CD14-positive monocyte (primary cell): ENCODE measurements around the gene IGSF9B. TPM values are rescaled to one million over a fixed set of nuclear protein-coding genes. Genes with fewer than 3 reads are reported as not detected.

ENCODE experiments used
- DNase-seq, 3 donors: peaks; one replicate each; pipeline ENCODE4 v3.0.0-alpha.2; 2011 to 2022
- H2AFZ ChIP-seq: 2 replicates; pipeline ENCODE4 v1.6.0; 2012; ENCODE audit warnings: mild to moderate bottlenecking, low read depth, low read length, inconsistent platforms; ENCODE audit not compliant: insufficient read depth, poor library complexity, severe bottlenecking
- H3K27ac ChIP-seq, 2 donors: 1 replicate in 1 of 2; 2 replicates in 1 of 2; pipeline ENCODE4 v1.5.1; 2012 to 2013; ENCODE audit warnings: low read length in 2 of 2, control low read depth in 1 of 2, inconsistent platforms in 1 of 2, low read depth in 1 of 2, mild to moderate bottlenecking in 1 of 2
- H3K27me3 ChIP-seq, 2 donors: one replicate each; pipeline versions ENCODE4 v1.6.0 to v1.6.1; 2011 to 2013; ENCODE audit warnings: low read length in 2 of 2; ENCODE audit not compliant: control insufficient read depth in 2 of 2, insufficient read depth in 2 of 2
- H3K36me3 ChIP-seq, 2 donors: replicated peaks in 1 of 2; 1 replicate in 1 of 2; 2 replicates in 1 of 2; pipeline versions ENCODE4 v1.5.1 to v1.6.1; 2012 to 2013; ENCODE audit warnings: low read length in 2 of 2, control low read depth in 1 of 2, inconsistent platforms in 1 of 2, mild to moderate bottlenecking in 1 of 2; ENCODE audit not compliant: insufficient read depth in 2 of 2, control insufficient read depth in 1 of 2
- H3K4me1 ChIP-seq, 2 donors: 1 replicate in 1 of 2; 2 replicates in 1 of 2; pipeline versions ENCODE4 v1.5.1 to v1.6.1; 2012 to 2013; ENCODE audit warnings: low read length in 2 of 2, control low read depth in 1 of 2, inconsistent platforms in 1 of 2, mild to moderate bottlenecking in 1 of 2, moderate library complexity in 1 of 2; ENCODE audit not compliant: insufficient read depth in 2 of 2, control insufficient read depth in 1 of 2
- H3K4me2 ChIP-seq: replicated peaks from 2 replicates; pipeline ENCODE3; 2012; ENCODE audit warnings: low read length, moderate library complexity, mild to moderate bottlenecking; ENCODE audit not compliant: poor library complexity, severe bottlenecking; ENCODE audit errors: extremely low read depth
- H3K4me3 ChIP-seq, 3 experiments: fragments of 200-600 bp in 1 of 3; sonication (generic) in 1 of 3; replicated peaks in 1 of 3; 1 replicate in 2 of 3; 2 replicates in 1 of 3; pipeline ENCODE4 v1.5.1; 2011 to 2013; ENCODE audit warnings: low read length in 3 of 3, mild to moderate bottlenecking in 3 of 3, control low read depth in 2 of 3, low read depth in 2 of 3, inconsistent platforms in 1 of 3, moderate library complexity in 1 of 3
- H3K79me2 ChIP-seq: 2 replicates; pipeline ENCODE4 v1.6.0; 2012; ENCODE audit warnings: mild to moderate bottlenecking, control low read depth, inconsistent platforms, low read length, moderate library complexity; ENCODE audit not compliant: insufficient read depth
- H3K9ac ChIP-seq: 2 replicates; pipeline ENCODE4 v1.6.0; 2017; ENCODE audit warnings: low read length, mild to moderate bottlenecking; ENCODE audit not compliant: insufficient read depth, poor library complexity, severe bottlenecking
- H3K9me3 ChIP-seq, 2 donors: replicated peaks in 1 of 2; 1 replicate in 1 of 2; 2 replicates in 1 of 2; pipeline versions ENCODE4 v1.5.1 to v1.6.1; 2012 to 2013; ENCODE audit warnings: low read length in 2 of 2, control low read depth in 1 of 2; ENCODE audit not compliant: control insufficient read depth in 1 of 2, insufficient read depth in 1 of 2
- H4K20me1 ChIP-seq: 2 replicates; pipeline ENCODE4 v1.6.0; 2012; ENCODE audit warnings: mild to moderate bottlenecking, low read length, control low read depth, moderate library complexity; ENCODE audit not compliant: insufficient read depth
- H3K27ac Mint-ChIP-seq, 7 donors: one replicate each; pipeline ENCODE4 v1.8.0; 2020; ENCODE audit warnings: mild to moderate bottlenecking in 7 of 7, mixed read lengths in 7 of 7, moderate library complexity in 6 of 7, inconsistent platforms in 2 of 7
- H3K27me3 Mint-ChIP-seq, 3 donors: one replicate each; pipeline ENCODE4 v1.8.0; 2021 to 2022; ENCODE audit warnings: low read depth in 3 of 3, mild to moderate bottlenecking in 3 of 3, mixed read lengths in 3 of 3, moderate library complexity in 3 of 3, inconsistent platforms in 1 of 3
- H3K36me3 Mint-ChIP-seq, 2 donors: one replicate each; pipeline ENCODE4 v1.8.0; 2020; ENCODE audit warnings: mixed read lengths in 2 of 2, inconsistent platforms in 1 of 2, mild to moderate bottlenecking in 1 of 2
- H3K4me1 Mint-ChIP-seq: one replicate; pipeline ENCODE4 v1.8.0; 2020; ENCODE audit warnings: mild to moderate bottlenecking, mixed read lengths
- H3K4me3 Mint-ChIP-seq, 2 donors: one replicate each; pipeline ENCODE4 v1.8.0; 2020; ENCODE audit warnings: mild to moderate bottlenecking in 2 of 2, mixed read lengths in 2 of 2, moderate library complexity in 1 of 2
- H3K9me3 Mint-ChIP-seq, 7 donors: one replicate each; pipeline ENCODE4 v1.8.0; 2020 to 2022; ENCODE audit warnings: mixed read lengths in 7 of 7, mild to moderate bottlenecking in 6 of 7, moderate library complexity in 6 of 7, inconsistent platforms in 2 of 7
- CTCF ChIP-seq: fragments of 200-600 bp; IDR thresholded peaks from one replicate; pipeline ENCODE4 v1.8.0; 2022; ENCODE audit warnings: antibody characterized with exemption, mild to moderate bottlenecking
- WGBS: methylation state at CpG from one replicate; pipeline ENCODE4 v1.1.5; 2013; ENCODE audit warnings: missing lambda C conversion rate; ENCODE audit not compliant: insufficient coverage; 5-methylcytosine and 5-hydroxymethylcytosine counted together
- intact Hi-C, 2 donors: fragments of 100-400 bp; cut with micrococcal nuclease; formaldehyde crosslinking; loops; one replicate each; pipeline versions ENCODE4 v1.15.0 to v1.15.1; 2023
- polyA plus RNA-seq, 3 donors: library from polyadenylated mRNA; depleted of rRNA in 1 of 3; unstranded in 2 of 3; stranded (reverse) in 1 of 3; fragments of 300-500 nt in 2 of 3; fragments of >200 nt in 1 of 3; fragmentation: Illumina TruSeq in 2 of 3; gene quantifications; 1 replicate in 2 of 3; 2 replicates in 1 of 3; pipeline ENCODE4 v1.2.3, GENCODE V29; 2012 to 2021

The IGSF9B gene
- polyA plus RNA-seq, 3 donors = not detected

- H3K27ac Mint-ChIP-seq = no peak overlapping the region
- H3K27me3 Mint-ChIP-seq = peaks cover 15 to 23% (median 15%) of the 10 kb centered on the region in 3 donors
- Histone ChIP-seq H3K27me3 (peaks cover 0 to 8% of the 10 kb centered on the region in 2 donors), H3K9me3 (no peaks in the 10 kb centered on the region), H3K4me3 (no peak overlapping the region), H4K20me1 (no peaks in the 10 kb centered on the region), H3K4me2 (no peak overlapping the region), H3K27ac (no peak overlapping the region), H3K79me2 (no peaks in the 10 kb centered on the region), H3K36me3 (no peaks in the 10 kb centered on the region), H3K4me1 (no peaks in the 10 kb centered on the region), H2AFZ (no peak overlapping the region), H3K9ac (no peak overlapping the region)
- H3K9me3 Mint-ChIP-seq = peaks cover 0 to 3% (median 0%) of the 10 kb centered on the region in 7 donors
- no peaks in the 10 kb centered on the region for H3K4me1 Mint-ChIP-seq
- H3K36me3 Mint-ChIP-seq = no peaks in the 10 kb centered on the region
- TF ChIP-seq CTCF = no peak
- intact Hi-C loops = no loop called here
- WGBS = 93% methylated on average over 10 of the region's 10 CpGs
- no peak overlapping the region for H3K4me3 Mint-ChIP-seq
- no peak for DNase-seq
Observed at GRCh38 chr11:133921513-133921912, 35.3 kb downstream of the IGSF9B start.

- Mint-ChIP-seq H3K4me3 (no peak overlapping the region), H3K36me3 (no peaks in the 10 kb centered on the region), H3K27me3 (peaks cover 15 to 26% (median 15%) of the 10 kb centered on the region in 3 donors), H3K4me1 (no peaks in the 10 kb centered on the region), H3K27ac (no peak overlapping the region), H3K9me3 (peaks cover 0 to 3% (median 0%) of the 10 kb centered on the region in 7 donors)
- Histone ChIP-seq H3K27me3 (peaks cover 0 to 8% of the 10 kb centered on the region in 2 donors), H4K20me1 (no peaks in the 10 kb centered on the region), H3K4me1 (no peaks in the 10 kb centered on the region), H3K9me3 (no peaks in the 10 kb centered on the region), H3K36me3 (no peaks in the 10 kb centered on the region), H2AFZ (no peak overlapping the region), H3K79me2 (no peaks in the 10 kb centered on the region), H3K4me2 (no peak overlapping the region), H3K27ac (no peak overlapping the region), H3K4me3 (no peak overlapping the region), H3K9ac (no peak overlapping the region)
- 94% methylated on average over 23 of the region's 33 CpGs for WGBS
- intact Hi-C loops = no loop called here
- DNase-seq = no peak
- TF ChIP-seq CTCF = no peak
Observed at GRCh38 chr11:133921026-133921425, 35.7 kb downstream of the IGSF9B start.
